Measurements from ENCODE around the gene GAD2. TPM values are rescaled to one million over a fixed set of nuclear protein-coding genes. Genes with fewer than 3 reads are reported as not detected.

Gene GAD2
- total and polyA plus RNA-seq, 9 of the 15 experiments (the other 6 are each of a cell fraction or from before 2014, with no cell fraction given), result not detected

DNA sequence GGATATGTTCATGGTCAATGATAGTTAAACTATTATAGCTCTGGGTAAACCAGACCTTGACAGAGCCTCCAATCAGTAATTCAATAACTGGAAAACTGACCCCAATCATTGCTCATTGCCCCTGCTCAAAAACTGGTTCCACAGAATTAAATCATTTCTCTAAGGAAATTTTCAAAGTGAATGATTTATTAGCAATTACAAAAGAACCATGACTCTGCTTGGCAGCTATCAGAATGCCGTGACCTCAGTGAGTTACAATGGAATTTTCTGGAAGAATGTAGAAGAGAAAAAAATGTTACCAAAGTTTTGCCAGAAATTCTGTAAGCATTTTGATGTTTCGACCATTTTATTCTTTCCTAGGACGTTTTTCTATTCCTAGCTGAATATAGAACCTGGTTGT is 114.8 kb downstream of the GAD2 start:
- no peak overlapping the region for H3K4me2 ChIP-seq (ENCODE audit: insufficient read depth, low read length)
- TF ChIP-seq ZNF584 (CRISPR knock-in tag; IDR thresholded peaks at IDR 0.05; ENCODE audit: low read depth), result no peak
- no peak for TF ChIP-seq POLR2B (IDR thresholded peaks at IDR 0.05; ENCODE audit: low read depth, partially characterized antibody)
- no peaks in the 10 kb centered on the region for H3K79me2 ChIP-seq (ENCODE audit: control insufficient read depth, insufficient read depth, low read length)
- CTCF ChIA-PET (ENCODE audit: low intra/inter-chr PET ratio), result no interaction called here
- no TSS peak for BruUV-seq (replicated peaks)
- no peak overlapping the region for H3K9ac ChIP-seq (ENCODE audit: insufficient read depth in 1 of 2, low read depth in 2 of 2, low read length in 2 of 2)
- no peaks in the 10 kb centered on the region for H3K27me3 ChIP-seq (ENCODE audit: control insufficient read depth in 2 of 2, insufficient read depth in 2 of 2, low read length in 2 of 2)
- H3K4me1 ChIP-seq (replicated peaks in 1 of 2; ENCODE audit: control insufficient read depth in 2 of 2, insufficient read depth in 2 of 2, low read length in 2 of 2), result no peaks in the 10 kb centered on the region
- H3K27ac ChIP-seq (ENCODE audit: extremely low read depth, low read depth, low read length), result no peak overlapping the region
- DNase-seq (ENCODE audit: extremely low read depth in 1 of 4, low spot score in 3 of 4), result no peak
- intact Hi-C loops (cut with micrococcal nuclease), result no loop called here
- no peaks in the 10 kb centered on the region for H3K9me1 ChIP-seq (ENCODE audit: control insufficient read depth, insufficient read depth, low read length)
- no peaks in the 10 kb centered on the region for H3K36me3 ChIP-seq (ENCODE audit: control insufficient read depth, insufficient read depth, low read length)
- H3K4me3 ChIP-seq, result no peak overlapping the region
- no peaks in the 10 kb centered on the region for H3K9me3 ChIP-seq (replicated peaks; ENCODE audit: control insufficient read depth, insufficient read depth, low read depth, low read length)
- POLR2A ChIA-PET, result no interaction called here
- no peaks in the 10 kb centered on the region for H4K20me1 ChIP-seq (replicated peaks; ENCODE audit: control insufficient read depth, insufficient read depth, low read length)
- no peak overlapping the region for H2AFZ ChIP-seq (ENCODE audit: low read depth, low read length)
- no peak for FAIRE-seq
- no peak for ATAC-seq
- in situ Hi-C loops (cut with MboI), result loop anchor here (10.0 kb wide), 1 partner anchor 223 kb away; no protein-coding TSS in a partner anchor
- 0% methylated on average over 3 of the region's 3 CpGs for WGBS (ENCODE audit: insufficient coverage, low coverage, missing lambda C conversion rate)

DNA sequence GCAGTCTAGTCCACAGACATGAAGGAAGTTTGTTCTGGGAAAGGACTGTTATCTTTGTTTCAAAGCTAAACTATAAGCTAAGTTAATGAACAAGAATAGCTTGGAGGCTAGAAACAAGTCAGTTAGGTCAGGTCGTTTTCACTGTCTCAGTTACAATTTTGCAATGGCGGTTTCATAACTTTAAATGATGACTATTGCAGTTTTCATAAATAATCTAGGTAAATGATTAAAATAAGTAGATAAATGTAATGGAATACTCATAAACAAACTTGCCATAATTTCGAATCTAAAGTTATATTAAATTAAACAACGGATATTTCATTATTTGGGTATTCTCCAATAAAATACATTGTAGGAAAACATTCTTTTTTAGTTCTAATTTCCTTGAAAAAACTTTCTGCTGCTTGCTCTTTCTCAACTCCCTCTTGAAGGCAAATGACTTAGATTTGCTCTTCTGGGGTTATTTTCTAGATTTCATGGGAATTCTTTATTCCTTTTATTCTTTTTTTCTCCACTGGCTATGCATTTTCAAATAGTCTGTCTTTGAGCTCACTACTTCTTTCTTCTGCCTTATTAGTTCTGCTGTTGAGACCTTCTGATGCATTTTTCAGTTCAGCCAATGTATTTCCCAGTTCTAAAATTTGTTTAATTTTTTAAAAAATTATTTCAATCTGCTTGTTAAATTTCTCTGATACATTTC is 117.8 kb downstream of the GAD2 start:
- Histone ChIP-seq H3K27me3 (ENCODE audit: control insufficient read depth in 2 of 2, insufficient read depth in 2 of 2, low read length in 2 of 2) (no peaks in the 10 kb centered on the region), H3K9ac (ENCODE audit: insufficient read depth in 1 of 2, low read depth in 2 of 2, low read length in 2 of 2) (no peak overlapping the region), H4K20me1 (replicated peaks; ENCODE audit: control insufficient read depth, insufficient read depth, low read length) (no peaks in the 10 kb centered on the region), H3K36me3 (ENCODE audit: control insufficient read depth, insufficient read depth, low read length) (no peaks in the 10 kb centered on the region), H3K27ac (ENCODE audit: extremely low read depth, low read depth, low read length) (no peak overlapping the region), H3K4me2 (ENCODE audit: insufficient read depth, low read length) (no peak overlapping the region), H3K79me2 (ENCODE audit: control insufficient read depth, insufficient read depth, low read length) (no peaks in the 10 kb centered on the region), H2AFZ (ENCODE audit: low read depth, low read length) (no peak overlapping the region), H3K9me1 (ENCODE audit: control insufficient read depth, insufficient read depth, low read length) (no peaks in the 10 kb centered on the region), H3K4me1 (replicated peaks in 1 of 2; ENCODE audit: control insufficient read depth in 2 of 2, insufficient read depth in 2 of 2, low read length in 2 of 2) (no peaks in the 10 kb centered on the region), H3K9me3 (replicated peaks; ENCODE audit: control insufficient read depth, insufficient read depth, low read depth, low read length) (no peaks in the 10 kb centered on the region), H3K4me3 (no peak overlapping the region)
- DNase-seq (ENCODE audit: extremely low read depth in 1 of 4, low spot score in 3 of 4) (no peak), ATAC-seq (no peak), FAIRE-seq (no peak)
- in situ Hi-C loops (cut with MboI) (loop anchor here (10.0 kb wide), 1 partner anchor 220 kb away; no protein-coding TSS in a partner anchor), intact Hi-C loops (cut with micrococcal nuclease) (no loop called here)
- CTCF ChIA-PET (ENCODE audit: low intra/inter-chr PET ratio), result interaction anchor here (0.9 to 1.2 kb wide), 2 partner anchors 222 to 547 kb away, joined by 3 to 8 read pairs; no protein-coding TSS in a partner anchor
- 3% methylated on average over 4 of the region's 4 CpGs for whole genome bisulfite sequencing (ENCODE audit: insufficient coverage, low coverage, missing lambda C conversion rate)
- POLR2A ChIA-PET, result no interaction called here
- TF ChIP-seq C11orf30 (IDR thresholded peaks at IDR 0.05; ENCODE audit: low read depth) (0 out of 2 replicates have a peak, but pooled peaks have one; percentile 12), ZNF316 (IDR thresholded peaks at IDR 0.05) (peak; percentile 64; the same call in 1 of the 2 replicates), ZBTB17 (CRISPR knock-in tag; IDR thresholded peaks at IDR 0.05) (no peak), CBX5 (IDR thresholded peaks at IDR 0.05; ENCODE audit: borderline replicate concordance, low read depth) (0 out of 2 replicates have a peak, but pooled peaks have one; percentile 13)
- BruUV-seq (replicated peaks), result no TSS peak

All from K562 (cell line).